ENCODE data around the gene CTTNBP2. TPM values are rescaled to one million over a fixed set of nuclear protein-coding genes. Genes with fewer than 3 reads are reported as not detected.

The CTTNBP2 gene
- total and polyA plus RNA-seq, 2 of the 13 experiments (the other 11 are each of a cell fraction or from before 2014, with no cell fraction given) = not detected

DNA sequence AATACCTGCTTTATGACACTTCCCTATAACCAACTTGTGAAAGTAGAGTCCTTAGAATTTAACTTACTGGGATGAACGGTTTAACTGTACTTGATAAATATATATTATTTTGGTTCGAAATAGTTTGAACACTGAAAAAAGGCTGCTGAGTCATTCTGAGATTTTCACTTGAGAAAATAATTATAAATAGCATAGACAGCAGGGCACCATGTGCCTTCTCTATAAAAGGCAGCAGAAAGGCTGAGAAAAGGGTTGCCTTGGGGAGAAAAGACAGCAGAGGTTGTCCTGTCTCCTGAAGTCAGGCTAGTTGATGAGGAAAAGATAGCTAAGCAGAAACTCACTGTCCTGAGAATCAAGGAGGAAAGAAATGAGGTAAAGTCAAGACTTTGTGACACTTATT, 92.4 kb downstream of the CTTNBP2 start (continued):
- TF ChIP-seq HNF4G (IDR thresholded peaks at IDR 0.05; ENCODE audit: borderline replicate concordance, low read depth, low read length) = no peak
- no peak for TF ChIP-seq HNF4G (CRISPR knock-in tag; IDR thresholded peaks at IDR 0.05; ENCODE audit: borderline replicate concordance, low read depth)
- TF ChIP-seq, protein P1, sequence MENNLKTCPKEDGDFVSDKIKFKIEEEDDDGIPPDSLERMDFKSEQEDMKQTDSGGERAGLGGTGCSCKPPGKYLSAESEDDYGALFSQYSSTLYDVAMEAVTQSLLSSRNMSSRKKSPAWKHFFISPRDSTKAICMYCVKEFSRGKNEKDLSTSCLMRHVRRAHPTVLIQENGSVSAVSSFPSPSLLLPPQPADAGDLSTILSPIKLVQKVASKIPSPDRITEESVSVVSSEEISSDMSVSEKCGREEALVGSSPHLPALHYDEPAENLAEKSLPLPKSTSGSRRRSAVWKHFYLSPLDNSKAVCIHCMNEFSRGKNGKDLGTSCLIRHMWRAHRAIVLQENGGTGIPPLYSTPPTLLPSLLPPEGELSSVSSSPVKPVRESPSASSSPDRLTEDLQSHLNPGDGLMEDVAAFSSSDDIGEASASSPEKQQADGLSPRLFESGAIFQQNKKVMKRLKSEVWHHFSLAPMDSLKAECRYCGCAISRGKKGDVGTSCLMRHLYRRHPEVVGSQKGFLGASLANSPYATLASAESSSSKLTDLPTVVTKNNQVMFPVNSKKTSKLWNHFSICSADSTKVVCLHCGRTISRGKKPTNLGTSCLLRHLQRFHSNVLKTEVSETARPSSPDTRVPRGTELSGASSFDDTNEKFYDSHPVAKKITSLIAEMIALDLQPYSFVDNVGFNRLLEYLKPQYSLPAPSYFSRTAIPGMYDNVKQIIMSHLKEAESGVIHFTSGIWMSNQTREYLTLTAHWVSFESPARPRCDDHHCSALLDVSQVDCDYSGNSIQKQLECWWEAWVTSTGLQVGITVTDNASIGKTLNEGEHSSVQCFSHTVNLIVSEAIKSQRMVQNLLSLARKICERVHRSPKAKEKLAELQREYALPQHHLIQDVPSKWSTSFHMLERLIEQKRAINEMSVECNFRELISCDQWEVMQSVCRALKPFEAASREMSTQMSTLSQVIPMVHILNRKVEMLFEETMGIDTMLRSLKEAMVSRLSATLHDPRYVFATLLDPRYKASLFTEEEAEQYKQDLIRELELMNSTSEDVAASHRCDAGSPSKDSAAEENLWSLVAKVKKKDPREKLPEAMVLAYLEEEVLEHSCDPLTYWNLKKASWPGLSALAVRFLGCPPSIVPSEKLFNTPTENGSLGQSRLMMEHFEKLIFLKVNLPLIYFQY (CRISPR knock-in tag; IDR thresholded peaks at IDR 0.05; ENCODE audit: borderline replicate concordance) = no peak
- no peak for TF ChIP-seq ZNF7 (CRISPR knock-in tag; IDR thresholded peaks at IDR 0.05)
- TF ChIP-seq, protein P2, sequence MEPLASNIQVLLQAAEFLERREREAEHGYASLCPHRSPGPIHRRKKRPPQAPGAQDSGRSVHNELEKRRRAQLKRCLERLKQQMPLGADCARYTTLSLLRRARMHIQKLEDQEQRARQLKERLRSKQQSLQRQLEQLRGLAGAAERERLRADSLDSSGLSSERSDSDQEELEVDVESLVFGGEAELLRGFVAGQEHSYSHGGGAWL (CRISPR knock-in tag; IDR thresholded peaks at IDR 0.05) = no peak
- no peak for TF ChIP-seq SP140L (CRISPR knock-in tag; IDR thresholded peaks at IDR 0.05; ENCODE audit: borderline replicate concordance)

DNA sequence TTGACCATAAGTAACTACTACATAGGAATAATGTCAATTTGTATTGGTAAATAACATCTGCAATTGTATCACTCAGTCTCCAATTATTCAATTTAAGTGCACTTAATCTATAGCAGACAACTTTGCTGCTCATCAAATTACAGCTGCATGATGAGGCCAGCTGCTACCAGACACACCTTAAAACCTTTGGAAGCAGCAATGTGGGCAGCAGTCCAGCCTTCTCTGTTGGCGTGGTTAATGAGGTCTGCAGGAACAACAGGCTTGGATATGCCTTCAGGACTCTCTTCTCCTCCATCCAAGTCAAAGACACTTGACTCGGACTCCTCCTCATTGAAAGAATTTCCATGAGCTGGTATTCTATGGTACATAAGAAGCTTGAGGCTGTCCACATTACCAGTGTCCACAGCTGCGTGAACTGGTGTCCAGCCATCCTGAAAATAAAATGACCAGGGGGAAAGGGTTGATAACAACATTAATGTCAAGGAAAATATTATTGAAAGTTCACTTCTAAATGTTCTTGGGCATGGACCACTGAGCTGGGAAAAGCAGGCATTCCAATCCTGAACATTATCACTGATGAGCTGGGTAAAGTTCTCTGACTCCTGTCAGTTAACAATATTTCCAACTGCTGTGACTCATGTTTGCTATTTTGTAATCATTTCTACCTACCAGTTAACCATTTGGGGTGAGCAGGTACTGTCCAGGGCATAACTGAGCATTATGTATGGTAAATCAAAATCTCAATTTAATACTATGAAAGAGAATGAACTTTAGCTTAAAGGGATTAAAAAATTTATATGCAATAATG, 95.7 kb downstream of the CTTNBP2 start:
- POLR2A ChIA-PET = no interaction called here
- no peaks in the 10 kb centered on the region for H3K4me1 ChIP-seq (ENCODE audit: insufficient read depth, low read length)
- no peak for DNase-seq (ENCODE audit: low spot score)
- BruUV-seq (replicated peaks) = no TSS peak
- TF ChIP-seq ZSCAN22 (CRISPR knock-in tag; IDR thresholded peaks at IDR 0.05) (no peak), REPIN1 (CRISPR knock-in tag; IDR thresholded peaks at IDR 0.05; ENCODE audit: borderline replicate concordance, low read depth) (no peak)
- no peaks in the 10 kb centered on the region; a peak in 1 of 5 replicates for H3K27me3 ChIP-seq (ENCODE audit: control insufficient read depth in 1 of 2, insufficient read depth in 2 of 2, low read length in 2 of 2)
- H3K36me3 ChIP-seq (replicated peaks in 1 of 2; ENCODE audit: control insufficient read depth in 1 of 2, insufficient read depth in 2 of 2, low read length in 2 of 2) = no peaks in the 10 kb centered on the region
- no peaks in the 10 kb centered on the region for H3K79me2 ChIP-seq (ENCODE audit: insufficient read depth, low read length)
- no peak overlapping the region for H3K27ac ChIP-seq (ENCODE audit: extremely low read length, insufficient read depth, low read length)
- no peak overlapping the region for H3K9ac ChIP-seq (ENCODE audit: insufficient read depth, low read depth, low read length)
- CTCF ChIA-PET (ENCODE audit: low intra/inter-chr PET ratio, low total read pairs) = no interaction called here
- no peaks in the 10 kb centered on the region for H3K9me3 ChIP-seq (ENCODE audit: low read length)
- no peaks in the 10 kb centered on the region for H4K20me1 ChIP-seq (ENCODE audit: insufficient read depth, low read length)
- ATAC-seq = no peak
- in situ Hi-C loops (cut with HindIII; ENCODE audit: extremely low pct_ligation_motif_present, low pct_unique_long_range_greater_than_20kb) = no loop called here
- intact Hi-C loops (cut with micrococcal nuclease; ENCODE audit: unreplicated experiment) = no loop called here
- WGBS (ENCODE audit: low lambda C conversion rate) = 0% methylated on average over 3 of the region's 3 CpGs
- no peak for FAIRE-seq
- H3K4me3 ChIP-seq (replicated peaks in 1 of 3; ENCODE audit: insufficient read depth in 1 of 3, low read depth in 2 of 3, low read length in 3 of 3) = no peak overlapping the region
- no peak overlapping the region for H2AFZ ChIP-seq (ENCODE audit: low read length)
- H3K4me2 ChIP-seq (ENCODE audit: low read depth, low read length) = no peak overlapping the region

Measured in HepG2 (cell line).